Naive thymus-derived CD4-positive, alpha-beta T cell (primary cell): ENCODE data around the gene RHEBL1. TPM values are rescaled to one million over a fixed set of nuclear protein-coding genes. Genes with fewer than 3 reads are reported as not detected.

Source experiments
- ATAC-seq: fragments of 150-1000 bp; cut with Tn5 transposase; 2 replicates; pipeline ENCODE4 v1.10.0; 2021; ENCODE audit warnings: mild to moderate bottlenecking, moderate library complexity
- CTCF ChIA-PET: fragments of 350-600 bp; sonication (Branson Sonifier 250); formaldehyde crosslinking; loops from one replicate; lab custom pipeline; 2021; ENCODE audit warnings: antibody characterized with exemption; lab: Charles Lee
- POLR2A ChIA-PET: fragments of 350-600 bp; sonication (Branson Sonifier 250); formaldehyde crosslinking; loops from one replicate; lab custom pipeline; 2021; ENCODE audit warnings: antibody characterized with exemption, inconsistent platforms; lab: Charles Lee
- DNase-seq, 9 donors: peaks; one replicate each; pipeline versions ENCODE4 v3.0.0 to v3.0.0-alpha.2; 2020 to 2022; ENCODE audit warnings: mixed read lengths in 1 of 9
- H3K27ac ChIP-seq: one replicate; pipeline ENCODE4 v1.7.0; 2013; ENCODE audit warnings: mild to moderate bottlenecking, low read depth, low read length, moderate library complexity
- H3K27me3 ChIP-seq, 2 donors: one replicate each; pipeline ENCODE4 v1.7.0; 2013; ENCODE audit warnings: low read length in 2 of 2, mild to moderate bottlenecking in 2 of 2, moderate library complexity in 2 of 2; ENCODE audit not compliant: control insufficient read depth in 2 of 2, insufficient read depth in 2 of 2
- H3K36me3 ChIP-seq, 3 experiments: 1 replicate in 2 of 3; 2 replicates in 1 of 3; pipeline ENCODE4 v1.7.0; 2013; ENCODE audit warnings: low read length in 3 of 3, mild to moderate bottlenecking in 3 of 3, moderate library complexity in 1 of 3; ENCODE audit not compliant: insufficient read depth in 3 of 3, control insufficient read depth in 2 of 3
- H3K4me1 ChIP-seq, 2 donors: one replicate each; pipeline ENCODE4 v1.7.0; 2013; ENCODE audit warnings: low read length in 2 of 2, mild to moderate bottlenecking in 2 of 2, moderate library complexity in 1 of 2; ENCODE audit not compliant: control insufficient read depth in 2 of 2, insufficient read depth in 2 of 2
- H3K4me3 ChIP-seq: 2 replicates; pipeline ENCODE4 v1.7.0; 2013; ENCODE audit warnings: mild to moderate bottlenecking, low read length
- H3K9me3 ChIP-seq, 3 experiments: 1 replicate in 2 of 3; 2 replicates in 1 of 3; pipeline ENCODE4 v1.7.0; 2013; ENCODE audit warnings: low read length in 3 of 3; ENCODE audit not compliant: control insufficient read depth in 2 of 3
- H3K27ac Mint-ChIP-seq, 9 donors: one replicate each; pipeline ENCODE4 v1.8.0; 2020 to 2022; ENCODE audit warnings: mixed read lengths in 9 of 9, mild to moderate bottlenecking in 8 of 9, moderate library complexity in 5 of 9, inconsistent platforms in 2 of 9
- H3K27me3 Mint-ChIP-seq, 5 donors: one replicate each; pipeline ENCODE4 v1.8.0; 2021 to 2022; ENCODE audit warnings: mixed read lengths in 5 of 5, mild to moderate bottlenecking in 1 of 5
- H3K36me3 Mint-ChIP-seq, 5 donors: one replicate each; pipeline ENCODE4 v1.8.0; 2020 to 2022; ENCODE audit warnings: mixed read lengths in 5 of 5, mild to moderate bottlenecking in 3 of 5, inconsistent platforms in 1 of 5
- H3K4me1 Mint-ChIP-seq, 7 donors: one replicate each; pipeline ENCODE4 v1.8.0; 2020 to 2022; ENCODE audit warnings: mixed read lengths in 7 of 7, mild to moderate bottlenecking in 3 of 7, inconsistent platforms in 1 of 7
- H3K4me3 Mint-ChIP-seq, 10 donors: one replicate each; pipeline ENCODE4 v1.8.0; 2020 to 2022; ENCODE audit warnings: mild to moderate bottlenecking in 10 of 10, mixed read lengths in 10 of 10, moderate library complexity in 6 of 10, inconsistent platforms in 2 of 10
- H3K9me3 Mint-ChIP-seq, 11 donors: one replicate each; pipeline ENCODE4 v1.8.0; 2020 to 2022; ENCODE audit warnings: mixed read lengths in 11 of 11, mild to moderate bottlenecking in 4 of 11, inconsistent platforms in 1 of 11, moderate library complexity in 1 of 11
- intact Hi-C, 2 donors: fragments of 100-400 bp; cut with micrococcal nuclease; formaldehyde crosslinking; loops; one replicate each; pipeline ENCODE4 v1.15.1; 2023
- polyA plus RNA-seq, 2 donors: library from polyadenylated mRNA; unstranded; fragments of 300-500 nt; fragmentation: Illumina TruSeq; gene quantifications; one replicate each; pipeline ENCODE4 v1.2.3, GENCODE V29; 2021
- total RNA-seq, 6 experiments: library from RNA in 5 of 6; stranded (reverse) in 5 of 6; gene quantifications; 1 replicate in 5 of 6; 2 replicates in 1 of 6; pipeline ENCODE4 v1.2.3 and lab custom pipeline; 2021 to 2026

RHEBL1 gene
- total and polyA plus RNA-seq, 7 experiments from 2014 or later = 1.8 to 9.4 (median 3.3) TPM

- H3K27me3 Mint-ChIP-seq = no peaks in the 10 kb centered on the region
- H3K4me3 Mint-ChIP-seq = peak within 1 kb of the TSS; percentile 79 to 98 (median 94)
- H3K27ac Mint-ChIP-seq = peak within 1 kb of the TSS; percentile 96 to 100 (median 99)
- Histone ChIP-seq H3K4me3 (peak within 1 kb of the TSS; percentile 78), H3K36me3 (peaks cover 0 to 26% (median 0%) of the 10 kb centered on the region in 3 experiments), H3K27me3 (no peaks in the 10 kb centered on the region), H3K27ac (peak within 1 kb of the TSS; percentile 86), H3K4me1 (peaks cover 16 to 19% of the 10 kb centered on the region in 2 donors), H3K9me3 (no peaks in the 10 kb centered on the region)
- peaks cover 12 to 32% (median 22%) of the 10 kb centered on the region in 5 donors for H3K36me3 Mint-ChIP-seq
- DNase-seq = peak; percentile 93 to 98 (median 97)
- H3K4me1 Mint-ChIP-seq = peaks cover 23 to 53% (median 45%) of the 10 kb centered on the region in 7 donors
- peak; percentile 94 for ATAC-seq
- no peaks in the 10 kb centered on the region for H3K9me3 Mint-ChIP-seq
- CTCF ChIA-PET = interaction anchor here (0.7 kb wide), 1 partner anchor 27 kb away, joined by 3 read pairs; no protein-coding TSS in a partner anchor
- POLR2A ChIA-PET = interaction anchor here (0.6 to 1.2 kb wide), 3 partner anchors 15 to 31 kb away, joined by 3 to 5 read pairs (median 3); no protein-coding TSS in a partner anchor
- intact Hi-C loops = loop anchor here (1.0 kb wide), 15 partner anchors 22 to 302 kb away; partner anchors contain the start of genes DDX23 (in 2 of the 2), KMT2D (in 2 of the 2), ARF3 (in 1 of the 2) and CACNB3 (in 1 of the 2)
Measured at GRCh38 chr12:49018261-49019119, 51.3 kb downstream of the RHEBL1 start, which contains the start of gene PRKAG1. Gene PRKAG1 (minus strand): TSS chr12:49018776. CDS start chr12:49018740, 36 bp downstream.

DNA sequence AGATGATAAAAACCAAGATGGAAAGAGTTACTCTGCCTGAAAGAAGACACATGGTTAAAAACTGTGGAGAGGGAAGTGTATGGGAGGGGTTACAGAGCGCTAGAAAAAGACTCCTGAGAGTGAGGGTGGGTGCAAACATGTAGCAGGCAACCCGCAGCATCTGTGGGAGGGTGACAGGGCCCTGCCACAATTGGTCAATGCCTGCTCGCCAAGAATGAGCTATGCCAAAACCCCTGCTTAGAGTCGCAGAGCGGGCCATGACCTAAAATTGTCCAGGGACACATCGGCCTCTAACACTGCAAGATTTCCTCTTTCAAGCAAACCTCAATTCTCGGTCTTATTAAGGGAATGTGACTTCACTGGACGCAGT is 51.9 kb downstream of the RHEBL1 start:
- H3K9me3 Mint-ChIP-seq = no peaks in the 10 kb centered on the region

GRCh38 chr12:49015196-49015595 is 54.6 kb downstream of the RHEBL1 start:
- peaks cover 6 to 41% (median 23%) of the 10 kb centered on the region in 5 donors for H3K36me3 Mint-ChIP-seq
- ATAC-seq = no peak
- intact Hi-C loops = no loop called here

More for the DNA sequence above, 51.9 kb downstream of the RHEBL1 start:
- peaks cover 11 to 31% (median 22%) of the 10 kb centered on the region in 5 donors for H3K36me3 Mint-ChIP-seq
- Histone ChIP-seq H3K4me1 (peaks cover 16 to 19% of the 10 kb centered on the region in 2 donors), H3K27ac (peak overlapping the region; percentile 86), H3K4me3 (peak overlapping the region; percentile 78), H3K27me3 (no peaks in the 10 kb centered on the region), H3K36me3 (peaks cover 0 to 22% (median 1%) of the 10 kb centered on the region in 3 experiments), H3K9me3 (no peaks in the 10 kb centered on the region)
- H3K27ac Mint-ChIP-seq = peak overlapping the region; percentile 96 to 100 (median 99)
- peak overlapping the region; percentile 79 to 98 (median 94) for H3K4me3 Mint-ChIP-seq
- no peaks in the 10 kb centered on the region for H3K27me3 Mint-ChIP-seq
- no peak for ATAC-seq
- peaks cover 23 to 53% (median 45%) of the 10 kb centered on the region in 7 donors for H3K4me1 Mint-ChIP-seq
- ChIA-PET POLR2A (interaction anchor here (0.6 to 1.2 kb wide), 3 partner anchors 14 to 30 kb away, joined by 3 to 5 read pairs (median 3); no protein-coding TSS in a partner anchor), CTCF (no interaction called here)
- intact Hi-C loops = loop anchor here (1.0 kb wide), 15 partner anchors 22 to 302 kb away; partner anchors contain the start of genes DDX23 (in 2 of the 2), KMT2D (in 2 of the 2), ARF3 (in 1 of the 2) and CACNB3 (in 1 of the 2)
- DNase-seq = peak in 2 of 9 donors; percentile 12 to 60

More at GRCh38 chr12:49015196-49015595, 54.6 kb downstream of the RHEBL1 start:
- Histone ChIP-seq H3K4me1 (peaks cover 16 to 19% of the 10 kb centered on the region in 2 donors), H3K27me3 (no peaks in the 10 kb centered on the region), H3K9me3 (no peaks in the 10 kb centered on the region), H3K4me3 (no peak overlapping the region), H3K36me3 (peaks cover 5 to 29% (median 17%) of the 10 kb centered on the region in 3 experiments), H3K27ac (no peak overlapping the region)
- no peak for DNase-seq
- Mint-ChIP-seq H3K9me3 (no peaks in the 10 kb centered on the region), H3K4me3 (peak overlapping the region in 3 of 10 donors; percentile 6 to 51 (median 33)), H3K4me1 (peaks cover 23 to 52% (median 45%) of the 10 kb centered on the region in 7 donors), H3K27me3 (no peaks in the 10 kb centered on the region), H3K27ac (peak overlapping the region in 2 of 9 donors; percentile 20 to 65)
- ChIA-PET CTCF (interaction anchor here (0.5 to 2.9 kb wide), 3 partner anchors 27 to 225 kb away, joined by 3 to 10 read pairs (median 3); no protein-coding TSS in a partner anchor), POLR2A (interaction anchor here (0.6 to 1.1 kb wide), 3 partner anchors 18 to 147 kb away, joined by 3 to 4 read pairs (median 3); no protein-coding TSS in a partner anchor)

Other genes with a start within 250 kb of the RHEBL1 start
- 100 to 1,000 TPM in 3 of 5 experiments, 10 to 100 TPM in 2; 84.0 to 160 (median 127) TPM for gene DDX23, start 217.8 kb downstream of the RHEBL1 start, total RNA-seq
- 10 to 100 TPM; 32.8 to 65.6 TPM for gene DDX23, start 217.8 kb downstream of the RHEBL1 start, polyA plus RNA-seq
- 10 to 100 TPM in 1 of 5 experiments, 1 to 10 TPM in 4; 1.1 to 13.5 (median 2.3) TPM for gene RND1, start 204.1 kb downstream of the RHEBL1 start, total RNA-seq
- gene RND1, start 204.1 kb downstream of the RHEBL1 start, polyA plus RNA-seq = under 1 TPM; 0.17 to 0.94 TPM
- 10 to 100 TPM; 40.3 to 55.7 (median 48.5) TPM for gene FKBP11, start 144.5 kb downstream of the RHEBL1 start, total RNA-seq
- gene FKBP11, start 144.5 kb downstream of the RHEBL1 start, polyA plus RNA-seq = 10 to 100 TPM; 74.2 to 83.7 TPM
- gene ARF3, start 112.5 kb downstream of the RHEBL1 start, total RNA-seq = 100 to 1,000 TPM in 1 of 5 experiments, 10 to 100 TPM in 4; 48.7 to 137 (median 56.1) TPM
- gene ARF3, start 112.5 kb downstream of the RHEBL1 start, polyA plus RNA-seq = 10 to 100 TPM; 15.9 to 21.9 TPM
- gene WNT10B, start 98.2 kb downstream of the RHEBL1 start, total RNA-seq = 10 to 100 TPM in 1 of 5 experiments, 1 to 10 TPM in 4; 1.8 to 10.7 (median 7.5) TPM
- under 1 TPM; 0.07 to 0.15 TPM for gene WNT10B, start 98.2 kb downstream of the RHEBL1 start, polyA plus RNA-seq
- 1 to 10 TPM in 1 of 5 experiments, under 1 TPM in 3, not detected in 1; 0.30 to 1.5 (median 0.49) TPM for gene WNT1, start 91.7 kb downstream of the RHEBL1 start, total RNA-seq
- under 1 TPM in 1 of 2 donors, not detected in 1; 0.24 TPM for gene WNT1, start 91.7 kb downstream of the RHEBL1 start, polyA plus RNA-seq
- gene DDN, start 70.6 kb downstream of the RHEBL1 start, total RNA-seq = under 1 TPM in 3 of 5 experiments, not detected in 2; 0.19 to 0.71 (median 0.27) TPM
- not detected for gene DDN, start 70.6 kb downstream of the RHEBL1 start, polyA plus RNA-seq
- 10 to 100 TPM; 34.0 to 74.4 (median 50.6) TPM for gene PRKAG1, start 51.2 kb downstream of the RHEBL1 start, total RNA-seq
- gene PRKAG1, start 51.2 kb downstream of the RHEBL1 start, polyA plus RNA-seq = 10 to 100 TPM; 39.4 to 49.6 TPM
- gene KMT2D, start 9.2 kb downstream of the RHEBL1 start, total RNA-seq = 100 to 1,000 TPM; 129 to 167 (median 151) TPM
- 10 to 100 TPM in 1 of 2 donors, 1 to 10 TPM in 1; 6.6 to 26.4 TPM for gene KMT2D, start 9.2 kb downstream of the RHEBL1 start, polyA plus RNA-seq
- under 1 TPM; 0.24 to 0.91 (median 0.76) TPM for gene DHH, start 24.8 kb upstream of the RHEBL1 start, total RNA-seq
- gene DHH, start 24.8 kb upstream of the RHEBL1 start, polyA plus RNA-seq = not detected
- gene LMBR1L, start 40.9 kb upstream of the RHEBL1 start, total RNA-seq = 100 to 1,000 TPM in 4 of 5 experiments, 10 to 100 TPM in 1; 67.4 to 328 (median 263) TPM
- 10 to 100 TPM; 40.7 to 58.6 TPM for gene LMBR1L, start 40.9 kb upstream of the RHEBL1 start, polyA plus RNA-seq
- 1,000 to 10,000 TPM in 1 of 5 experiments, 100 to 1,000 TPM in 4; 124 to 1,463 (median 279) TPM for gene TUBA1B, start 61.4 kb upstream of the RHEBL1 start, total RNA-seq
- gene TUBA1B, start 61.4 kb upstream of the RHEBL1 start, polyA plus RNA-seq = 100 to 1,000 TPM; 473 to 648 TPM
- gene TUBA1A, start 119.1 kb upstream of the RHEBL1 start, total RNA-seq = 100 to 1,000 TPM in 2 of 5 experiments, 10 to 100 TPM in 3; 61.8 to 492 (median 98.8) TPM
- gene TUBA1A, start 119.1 kb upstream of the RHEBL1 start, polyA plus RNA-seq = 100 to 1,000 TPM; 176 to 178 TPM
- 100 to 1,000 TPM in 1 of 5 experiments, 10 to 100 TPM in 4; 17.9 to 195 (median 24.1) TPM for gene TUBA1C, start 195.1 kb upstream of the RHEBL1 start, total RNA-seq
- gene TUBA1C, start 195.1 kb upstream of the RHEBL1 start, polyA plus RNA-seq = 10 to 100 TPM; 21.5 to 23.1 TPM
- gene PRPH, start 225.2 kb upstream of the RHEBL1 start, total RNA-seq = not detected
- gene PRPH, start 225.2 kb upstream of the RHEBL1 start, polyA plus RNA-seq = not detected